DMS153 treated with DMSO at 0.1 percent for 48 hours (cell line): ENCODE results near the gene DSCAM.
A peak's percentile ranks its signal among the peaks of the same experiment; 100 is the strongest.
"Not testable (repeated sequence)": the region's sequence is repeated elsewhere in the genome, so short reads cannot be mapped to it uniquely, and the experiment has no call there.

ENCODE experiments used
- DNase-seq: peaks from one replicate; lab custom pipeline; 2025; ENCODE audit not compliant: unreplicated experiment; lab: John Stamatoyannopoulos, UW

DSCAM gene, protein sequence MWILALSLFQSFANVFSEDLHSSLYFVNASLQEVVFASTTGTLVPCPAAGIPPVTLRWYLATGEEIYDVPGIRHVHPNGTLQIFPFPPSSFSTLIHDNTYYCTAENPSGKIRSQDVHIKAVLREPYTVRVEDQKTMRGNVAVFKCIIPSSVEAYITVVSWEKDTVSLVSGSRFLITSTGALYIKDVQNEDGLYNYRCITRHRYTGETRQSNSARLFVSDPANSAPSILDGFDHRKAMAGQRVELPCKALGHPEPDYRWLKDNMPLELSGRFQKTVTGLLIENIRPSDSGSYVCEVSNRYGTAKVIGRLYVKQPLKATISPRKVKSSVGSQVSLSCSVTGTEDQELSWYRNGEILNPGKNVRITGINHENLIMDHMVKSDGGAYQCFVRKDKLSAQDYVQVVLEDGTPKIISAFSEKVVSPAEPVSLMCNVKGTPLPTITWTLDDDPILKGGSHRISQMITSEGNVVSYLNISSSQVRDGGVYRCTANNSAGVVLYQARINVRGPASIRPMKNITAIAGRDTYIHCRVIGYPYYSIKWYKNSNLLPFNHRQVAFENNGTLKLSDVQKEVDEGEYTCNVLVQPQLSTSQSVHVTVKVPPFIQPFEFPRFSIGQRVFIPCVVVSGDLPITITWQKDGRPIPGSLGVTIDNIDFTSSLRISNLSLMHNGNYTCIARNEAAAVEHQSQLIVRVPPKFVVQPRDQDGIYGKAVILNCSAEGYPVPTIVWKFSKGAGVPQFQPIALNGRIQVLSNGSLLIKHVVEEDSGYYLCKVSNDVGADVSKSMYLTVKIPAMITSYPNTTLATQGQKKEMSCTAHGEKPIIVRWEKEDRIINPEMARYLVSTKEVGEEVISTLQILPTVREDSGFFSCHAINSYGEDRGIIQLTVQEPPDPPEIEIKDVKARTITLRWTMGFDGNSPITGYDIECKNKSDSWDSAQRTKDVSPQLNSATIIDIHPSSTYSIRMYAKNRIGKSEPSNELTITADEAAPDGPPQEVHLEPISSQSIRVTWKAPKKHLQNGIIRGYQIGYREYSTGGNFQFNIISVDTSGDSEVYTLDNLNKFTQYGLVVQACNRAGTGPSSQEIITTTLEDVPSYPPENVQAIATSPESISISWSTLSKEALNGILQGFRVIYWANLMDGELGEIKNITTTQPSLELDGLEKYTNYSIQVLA (N-terminal part only)

DNA sequence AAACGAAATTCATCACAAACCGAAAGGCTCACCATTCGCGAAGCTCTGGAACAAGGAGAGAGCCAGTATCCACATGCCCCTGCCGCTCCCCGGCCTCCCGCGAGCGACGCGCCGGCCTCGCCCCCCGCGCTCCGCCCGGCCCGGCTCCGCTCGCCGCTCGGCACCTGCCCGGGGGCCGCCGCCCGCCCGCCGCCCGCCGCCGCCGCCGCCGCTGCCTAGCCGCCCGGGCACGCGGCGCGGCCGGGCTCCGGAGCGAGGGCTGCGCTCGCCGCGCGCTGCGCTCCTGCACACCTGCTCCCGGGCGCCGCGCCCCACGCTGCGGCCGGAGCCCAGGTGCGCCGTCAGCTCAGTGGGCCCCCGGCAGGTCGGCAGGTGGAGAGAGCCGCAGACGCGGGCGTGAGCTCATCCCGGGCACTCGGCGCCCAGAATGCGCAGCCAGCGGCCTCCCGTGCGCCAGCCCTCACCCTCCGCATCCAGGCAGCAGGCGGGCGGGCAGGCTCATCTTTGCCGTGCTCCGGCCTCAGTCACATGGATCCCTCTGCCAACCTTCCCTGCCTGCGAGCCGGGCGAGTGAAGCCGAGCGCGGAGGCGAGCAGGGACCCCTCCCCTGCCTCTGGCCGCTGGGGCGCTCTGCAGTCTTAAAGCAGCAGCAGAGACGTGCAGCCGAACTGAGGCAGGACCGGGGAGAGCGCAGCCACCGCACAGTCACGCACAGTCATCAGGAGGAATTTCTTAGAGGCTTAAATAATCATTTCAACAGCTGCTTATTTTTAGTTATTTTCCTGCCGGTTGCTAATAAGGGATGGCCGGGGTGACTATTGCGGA lies at the start of gene DSCAM:
Gene DSCAM, minus strand, starts transcription at position 572 of the 825 bp plus-strand sequence. Its CDS starts 497 bp downstream, at position 75.
- DNase-seq: peak; percentile 38

DNA sequence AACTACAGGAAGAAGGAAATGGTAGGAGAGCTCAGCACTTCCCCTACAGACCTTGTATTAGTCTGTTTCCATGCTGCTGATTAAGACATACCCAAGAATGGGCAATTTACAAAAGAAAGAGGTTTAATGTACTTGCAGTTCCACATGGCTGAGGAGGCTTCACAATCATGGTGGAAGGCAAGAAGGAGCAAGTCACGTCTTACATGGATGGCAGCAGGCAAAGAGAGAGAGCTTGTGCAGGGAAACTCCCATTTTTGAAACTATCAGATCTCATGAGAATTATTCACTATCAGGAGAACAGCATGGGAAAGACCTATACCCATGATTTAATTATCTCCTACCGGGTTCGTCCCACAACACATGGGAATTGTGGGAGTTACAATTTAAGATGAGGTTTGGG lies 48.7 kb upstream of the DSCAM start:
- DNase-seq: not testable (repeated sequence)

DNA sequence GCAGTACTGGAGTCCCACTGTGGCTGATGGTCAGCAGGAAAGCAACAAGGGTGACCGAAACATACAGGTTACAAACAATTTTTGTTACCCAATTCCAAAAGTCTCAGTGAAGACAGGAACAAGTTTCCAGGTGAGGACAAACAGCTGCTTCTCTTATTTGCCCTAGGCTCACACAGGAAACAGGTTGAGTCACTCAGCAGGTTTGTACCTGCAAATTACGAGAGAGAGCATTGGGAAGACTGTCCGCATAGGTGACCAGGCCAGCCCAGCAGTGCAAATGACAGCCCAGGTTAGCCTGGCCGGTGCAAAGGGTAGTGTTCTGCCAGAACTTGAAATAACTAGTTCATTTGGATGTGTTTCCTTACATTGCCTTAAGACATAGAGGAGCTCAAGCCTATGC lies 40.0 kb upstream of the DSCAM start:
- DNase-seq: no peak

DNA sequence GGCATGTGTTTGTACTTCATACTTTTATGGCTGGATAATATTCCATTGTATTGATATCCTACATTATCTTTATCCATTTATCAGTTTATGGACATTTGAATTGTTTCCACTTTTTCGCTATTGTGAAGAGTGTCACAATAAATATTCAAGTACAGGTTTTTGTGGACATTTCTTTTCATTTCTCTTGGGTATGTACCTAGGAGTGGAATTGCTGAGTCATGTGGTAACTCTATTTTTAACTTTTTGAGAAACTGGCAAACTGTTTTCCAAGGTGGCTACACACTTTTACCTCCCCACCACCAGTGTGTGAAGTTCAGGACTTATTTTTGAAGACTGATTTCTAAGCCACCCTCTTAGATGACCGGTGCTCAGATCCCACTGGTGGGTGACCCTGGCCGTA lies 39.0 kb upstream of the DSCAM start:
- no peak for DNase-seq

DNA sequence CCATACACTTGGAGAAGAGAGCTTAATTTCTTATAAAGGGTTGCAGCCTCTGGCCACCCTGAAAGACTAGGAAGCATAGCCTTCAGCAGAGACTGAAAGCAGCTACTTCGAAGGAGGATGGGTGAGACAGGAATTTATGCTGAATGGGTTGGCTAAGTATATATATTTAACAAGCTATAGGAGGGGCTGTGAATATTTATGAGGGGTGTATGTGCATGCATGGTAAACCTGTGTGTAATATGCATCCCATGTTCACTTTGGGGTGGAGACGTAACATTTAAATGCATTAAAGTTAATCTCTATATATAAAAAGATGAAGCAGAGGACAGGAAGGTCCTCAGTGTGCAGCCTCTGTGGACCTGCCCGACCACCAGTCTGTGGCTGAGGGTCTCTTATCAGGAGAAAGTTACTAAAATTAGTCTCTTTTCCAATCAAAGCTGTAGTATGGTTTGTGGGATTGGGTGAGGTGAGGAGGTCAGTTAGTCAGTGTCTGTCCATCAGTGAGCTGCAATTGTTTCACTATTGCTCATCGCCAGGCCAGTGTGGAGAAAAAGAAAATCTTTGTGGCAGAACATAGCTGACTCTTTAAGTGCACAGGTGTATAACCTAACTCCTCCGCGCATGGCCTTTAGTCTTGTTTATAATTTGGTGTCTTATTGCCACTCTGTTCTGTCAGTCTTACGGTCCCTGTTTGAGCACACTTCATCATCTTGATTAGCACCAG lies 35.4 kb upstream of the DSCAM start:
- no peak for DNase-seq

DNA sequence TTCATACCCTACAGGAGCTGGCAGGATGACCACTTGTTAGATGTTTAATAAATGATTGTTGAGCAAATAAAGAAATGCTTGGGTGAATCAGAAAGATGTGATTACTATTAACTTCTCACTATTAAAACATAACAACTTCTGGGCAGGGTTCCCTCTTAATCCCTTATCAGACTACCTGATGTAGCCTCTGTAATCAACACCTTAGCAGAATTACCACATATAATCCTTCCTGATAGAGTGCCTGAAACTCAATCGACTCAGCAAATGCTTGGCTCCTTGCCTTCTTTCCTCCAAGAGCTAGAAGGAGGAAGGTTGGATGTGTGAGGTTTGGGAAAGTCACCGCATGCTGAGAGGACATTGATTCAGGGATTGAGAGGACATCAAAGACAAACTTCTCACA lies 34.8 kb upstream of the DSCAM start:
- no peak for DNase-seq

DNA sequence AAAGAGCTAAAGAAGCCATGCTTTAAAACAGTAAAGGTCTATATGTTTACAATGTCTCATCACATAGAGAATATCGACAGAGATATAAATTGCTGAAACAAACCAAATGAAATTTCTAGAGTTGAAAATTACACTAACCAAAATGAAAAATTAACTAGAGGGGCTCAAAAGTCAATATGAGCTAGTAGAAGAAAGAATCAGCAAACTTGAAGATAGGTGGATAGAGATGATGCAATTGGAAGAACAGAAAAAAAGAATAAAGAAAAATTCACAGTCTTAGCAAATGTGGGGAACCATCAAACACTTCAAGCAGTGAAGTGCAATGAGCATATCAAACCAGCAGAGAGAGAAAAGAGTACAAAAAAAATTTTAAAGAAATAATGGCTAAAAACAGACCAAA lies 24.1 kb upstream of the DSCAM start:
- DNase-seq: no peak

DNA sequence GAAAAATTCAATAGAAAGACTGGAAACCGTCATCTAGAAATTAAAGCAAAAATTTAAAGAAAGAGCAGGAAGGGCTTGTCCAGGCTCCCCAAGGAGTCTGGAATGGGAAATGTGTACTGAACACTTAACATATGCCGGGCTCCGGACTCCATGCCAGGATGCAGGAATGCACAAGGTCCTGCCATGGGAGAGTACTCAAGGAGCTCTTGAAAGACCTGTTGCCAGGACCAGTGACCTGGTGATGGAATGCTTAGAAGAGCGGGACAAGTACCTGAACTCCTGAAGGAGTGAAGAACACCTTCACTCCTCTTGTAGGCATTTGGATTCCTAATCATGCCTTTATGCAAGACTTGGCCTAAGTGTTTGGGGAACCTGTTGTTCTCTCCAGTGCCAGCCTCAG lies 16.9 kb upstream of the DSCAM start:
- DNase-seq: no peak

DNA sequence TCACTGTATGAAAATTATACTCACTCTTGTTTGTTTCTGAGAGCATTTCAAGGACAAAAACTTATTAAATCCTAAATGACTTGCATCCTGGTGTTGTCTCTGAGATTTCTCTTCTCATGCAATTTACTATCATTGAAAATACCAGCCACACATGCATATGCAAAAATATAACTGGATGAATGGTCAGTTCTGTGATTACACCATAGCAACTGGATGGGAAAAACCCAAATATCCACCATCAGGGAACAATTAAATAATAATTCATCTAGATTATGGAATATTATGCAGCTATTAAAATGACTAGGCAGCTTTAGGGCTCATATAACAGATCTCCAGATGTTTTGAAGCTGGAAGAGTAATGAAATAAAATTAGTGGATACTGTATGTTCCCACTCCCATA lies 11.6 kb upstream of the DSCAM start:
- no peak for DNase-seq

DNA sequence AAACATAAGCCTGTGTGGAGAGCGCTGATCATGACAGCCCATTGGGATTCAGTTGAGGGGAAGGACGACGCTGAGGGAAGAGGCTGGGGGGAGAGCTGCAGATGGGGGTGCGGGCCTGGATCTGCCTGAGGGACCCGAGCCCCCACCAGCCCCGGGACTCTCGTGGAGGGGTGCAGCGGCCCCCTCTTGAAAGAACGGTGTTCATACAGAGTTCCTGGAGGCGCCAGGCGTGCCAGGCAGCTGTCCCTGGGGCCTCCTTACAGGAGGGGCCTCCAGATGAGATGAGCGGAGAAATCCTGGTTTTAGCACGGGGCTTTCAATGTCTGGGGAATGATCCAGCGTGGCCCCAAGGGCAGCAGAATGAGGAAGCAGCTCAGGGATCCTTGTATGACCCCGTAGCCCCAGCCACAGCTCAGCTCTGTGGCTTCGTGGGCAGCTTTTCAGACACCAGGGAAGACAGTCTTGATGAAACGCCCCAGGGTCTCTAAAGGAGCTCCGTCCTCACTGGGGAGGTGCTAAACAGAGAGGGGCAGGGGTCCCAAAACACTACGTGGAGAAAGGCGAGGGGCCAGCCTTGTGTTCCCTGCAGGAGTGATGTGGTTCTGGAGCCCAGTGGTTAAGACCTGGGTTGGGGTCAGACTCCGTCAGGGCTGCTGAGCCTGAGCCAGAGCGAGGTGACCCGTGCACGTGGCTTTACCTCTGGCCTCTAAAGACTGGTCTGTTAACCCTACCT lies 7.2 kb upstream of the DSCAM start:
- no peak for DNase-seq

DNA sequence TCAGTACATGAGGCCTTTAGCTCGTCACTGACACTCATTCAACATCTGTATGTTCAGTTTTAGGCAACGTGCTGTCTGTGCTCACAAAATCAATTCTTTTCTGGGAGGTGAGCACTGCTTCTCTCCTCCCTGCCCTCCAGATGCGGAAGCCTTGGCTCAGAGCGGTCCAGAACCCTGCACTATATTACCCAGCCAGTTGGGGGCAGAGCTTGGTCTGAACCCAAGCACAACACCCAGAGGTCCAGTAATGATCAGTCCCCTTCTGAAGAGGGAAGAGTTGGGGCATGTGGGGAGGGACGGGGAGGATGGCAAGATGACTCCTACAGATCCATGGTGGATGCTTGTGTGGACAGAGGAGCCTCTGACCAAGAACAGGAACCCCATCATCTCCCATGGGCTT lies 5.6 kb upstream of the DSCAM start:
- no peak for DNase-seq

DNA sequence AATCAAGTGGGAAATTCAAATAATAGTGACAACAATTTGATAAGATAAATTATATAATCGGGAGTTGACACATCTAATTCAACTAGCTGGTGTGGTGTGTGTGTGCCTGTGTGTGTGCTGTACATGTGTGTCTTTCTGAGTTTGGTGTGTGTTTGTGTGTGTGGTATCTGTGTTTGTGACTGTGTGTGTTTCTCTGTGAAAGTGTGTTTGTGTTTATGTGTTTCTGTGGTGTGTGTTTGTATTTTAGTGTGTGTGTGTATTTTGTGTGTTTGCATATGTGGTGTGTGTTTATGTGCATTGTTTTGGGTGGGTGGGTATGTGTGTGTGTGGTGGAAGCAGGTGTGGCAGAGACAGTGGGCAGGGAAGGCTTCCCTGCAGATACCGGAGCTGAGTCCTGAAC lies 4.8 kb upstream of the DSCAM start:
- no peak for DNase-seq

DNA sequence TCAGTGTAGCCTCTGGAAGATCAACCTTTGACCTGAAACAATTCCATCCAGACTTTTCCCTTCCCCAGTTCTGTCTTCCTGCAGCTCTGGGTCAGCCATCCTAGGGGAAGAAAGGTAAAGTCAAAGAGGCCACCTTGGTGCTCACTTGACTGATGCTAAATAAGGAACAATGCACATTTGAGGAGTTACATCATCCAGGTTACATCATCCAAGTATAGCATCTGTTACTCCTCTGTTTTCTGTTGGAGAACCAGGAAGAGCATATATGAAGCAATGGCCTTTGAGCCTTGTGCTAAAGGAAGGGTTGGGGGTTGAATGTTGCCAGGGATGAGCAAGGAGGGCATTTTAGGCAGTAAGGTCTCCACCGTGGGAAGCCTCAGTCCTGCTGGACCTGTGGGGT lies 3.1 kb upstream of the DSCAM start:
- DNase-seq: no peak

DNA sequence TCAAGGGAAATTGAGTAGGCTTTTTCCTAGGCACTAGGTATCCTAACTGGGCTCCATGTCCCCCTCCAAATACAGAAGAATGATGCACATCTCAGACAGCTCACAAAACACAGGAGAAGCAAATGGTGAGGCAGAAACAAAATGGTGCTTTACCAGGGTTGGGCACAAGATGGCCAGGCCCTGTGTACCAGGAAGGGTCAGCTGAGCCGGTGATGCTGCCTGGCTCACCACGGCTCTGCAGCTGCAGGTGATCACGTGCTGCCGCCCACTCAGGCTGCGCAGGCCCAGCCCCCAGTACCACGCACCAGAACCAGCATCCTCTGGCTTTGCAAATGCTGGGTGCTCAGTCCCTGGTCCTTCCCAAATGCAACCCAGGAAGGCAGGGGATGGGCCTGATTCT lies 993 bp upstream of the DSCAM start:
- DNase-seq: no peak

DNA sequence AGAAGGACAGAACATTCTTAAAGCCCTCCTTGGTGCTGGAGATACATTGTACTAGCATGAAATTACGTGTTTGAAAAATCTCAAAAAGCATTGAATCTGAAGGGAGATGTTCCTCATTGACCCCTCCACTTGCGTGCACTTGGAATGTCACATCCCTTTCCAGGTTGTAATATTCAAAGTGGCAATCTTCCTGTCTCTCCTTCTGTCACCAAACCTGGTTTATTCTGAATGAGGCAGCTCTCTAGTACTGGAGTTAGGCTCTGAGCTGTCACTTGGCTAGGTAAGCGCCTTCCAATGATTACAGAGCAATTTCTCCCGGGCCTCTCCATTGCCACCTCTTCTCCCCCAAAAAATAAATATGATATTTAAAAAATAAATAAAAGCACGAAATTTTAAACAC lies 855 bp downstream of the DSCAM start:
- no peak for DNase-seq

DNA sequence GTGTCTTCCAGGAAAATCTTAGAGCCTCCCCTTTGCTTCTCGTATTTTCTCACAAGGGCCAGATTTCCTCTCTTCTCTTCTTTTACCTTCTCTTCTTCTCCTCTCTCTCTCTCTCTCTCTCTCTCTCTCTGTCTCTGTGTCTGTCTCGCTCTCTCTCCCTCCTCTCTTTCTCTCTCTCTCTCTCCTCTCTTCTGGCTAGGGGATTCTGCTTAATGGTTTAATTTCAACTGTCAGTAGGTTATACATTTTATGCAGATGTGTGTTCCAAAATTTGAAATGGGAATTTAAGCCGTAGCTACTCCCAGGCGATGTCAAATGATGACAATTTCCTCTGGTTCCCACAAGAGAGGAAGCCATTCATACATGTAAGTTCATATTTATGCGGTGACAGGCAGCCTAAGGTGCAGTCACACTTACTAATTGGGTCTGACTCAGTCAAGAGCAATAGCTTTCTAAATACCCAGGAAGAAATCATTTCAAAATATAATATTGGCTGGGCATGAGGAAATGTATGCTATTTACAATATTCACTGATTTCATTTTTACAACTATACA lies 1.4 kb downstream of the DSCAM start:
- DNase-seq: no peak

DNA sequence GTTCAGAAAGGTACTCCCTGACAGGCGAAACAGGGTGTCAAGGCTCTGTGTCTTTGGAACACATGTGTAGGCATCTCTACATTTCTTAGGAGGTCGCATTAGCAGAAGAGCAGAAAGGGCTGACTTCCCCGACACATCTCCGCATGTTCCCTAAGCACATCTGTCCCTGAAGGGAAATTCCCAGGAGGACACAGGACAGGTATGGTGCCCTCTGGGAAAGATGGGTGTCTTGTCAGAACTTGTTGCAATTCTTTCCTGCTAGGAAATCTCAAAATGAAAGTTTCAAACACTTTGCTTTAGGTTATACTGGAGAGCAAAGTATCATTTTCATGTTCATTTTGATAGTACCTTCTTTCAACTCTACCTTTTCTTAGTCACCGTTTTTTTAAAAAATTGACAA lies 2.0 kb downstream of the DSCAM start:
- no peak for DNase-seq

DNA sequence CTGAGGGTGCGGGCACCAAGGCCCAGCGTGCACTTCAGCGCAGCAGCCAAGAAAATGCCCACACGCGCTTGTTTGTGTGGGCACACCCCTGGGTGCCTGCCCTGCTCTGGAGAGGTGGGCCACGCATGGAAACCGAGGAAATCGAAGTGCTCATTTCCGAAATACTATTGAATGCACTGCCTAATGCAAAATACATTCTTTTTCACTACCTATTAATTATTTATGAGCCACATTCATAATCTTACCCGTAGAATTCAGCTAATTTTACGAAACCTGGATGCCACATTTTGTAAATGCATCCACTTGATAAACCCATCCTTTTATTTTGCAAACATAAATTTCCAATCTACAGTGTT lies 4.8 kb downstream of the DSCAM start:
- DNase-seq: no peak

DNA sequence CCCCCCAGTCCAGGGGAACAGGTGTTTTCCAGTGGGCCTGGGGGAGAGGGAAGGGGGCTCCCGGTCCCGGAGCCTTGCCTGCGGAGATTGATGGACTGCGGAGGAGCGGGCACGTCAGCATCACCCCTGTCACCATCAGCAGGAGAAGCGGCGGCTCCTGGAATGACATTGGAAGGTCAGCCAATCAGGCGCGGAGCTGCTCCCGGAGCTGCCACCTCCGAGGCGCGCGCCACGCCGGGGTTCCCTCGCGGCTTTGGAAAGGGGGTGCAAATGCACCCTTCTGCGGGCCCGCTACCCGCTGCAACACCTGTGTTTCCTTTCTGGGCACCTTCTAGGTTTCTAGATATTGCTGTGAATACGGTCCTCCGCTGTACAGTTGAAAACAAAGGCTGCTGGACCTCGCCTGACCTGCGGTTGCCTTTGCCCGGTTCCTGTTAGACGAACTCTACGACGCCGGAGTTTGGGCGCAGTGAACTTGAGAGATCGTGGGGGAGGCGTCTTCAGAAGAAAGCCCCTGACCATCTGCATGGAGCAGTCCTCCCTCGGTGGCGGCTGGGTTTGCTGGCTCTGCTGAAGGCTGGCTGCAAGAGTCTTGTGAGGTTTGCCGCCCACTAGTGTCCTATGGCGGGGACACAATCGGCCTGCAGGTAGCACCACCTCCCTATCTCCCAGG lies 5.3 kb downstream of the DSCAM start:
- peak; percentile 66 for DNase-seq
